Gastrocnemius medialis (tissue), 4 donors: ENCODE data around the gene HAUS6. TPM values are rescaled to one million over a fixed set of nuclear protein-coding genes. Genes with fewer than 3 reads are reported as not detected.
A peak's percentile ranks its signal among the peaks of the same experiment; 100 is the strongest.

Experiments used
- ATAC-seq, 2 donors: fragments of 150-250 bp; one replicate each; pipeline ENCODE4 v1.9.1; 2016
- DNase-seq, 2 donors: peaks; one replicate each; pipeline ENCODE4 v3.0.0-alpha.2; 2019
- H3K27ac ChIP-seq, 4 donors: fragments of 200-600 bp; sonication (generic); 1 replicate in 1 of 4; 2 replicates in 3 of 4; pipeline ENCODE4 v1.5.1; 2016 to 2018; ENCODE audit warnings: mild to moderate bottlenecking in 2 of 4, moderate library complexity in 1 of 4
- H3K27me3 ChIP-seq, 3 donors: fragments of 200-600 bp; sonication (generic) in 2 of 3; 1 replicate in 1 of 3; 2 replicates in 2 of 3; pipeline versions ENCODE4 v1.5.1 to v1.6.0; 2016 to 2019; ENCODE audit warnings: mild to moderate bottlenecking in 1 of 3, moderate library complexity in 1 of 3
- H3K36me3 ChIP-seq, 2 donors: fragments of 200-600 bp; sonication (generic) in 1 of 2; one replicate each; pipeline ENCODE4 v1.5.1; 2017 to 2018
- H3K4me1 ChIP-seq, 2 donors: fragments of 200-600 bp; sonication (generic) in 1 of 2; one replicate each; pipeline ENCODE4 v1.5.1; 2016 to 2017; ENCODE audit warnings: mild to moderate bottlenecking in 2 of 2
- H3K4me3 ChIP-seq, 4 donors: fragments of 200-600 bp; sonication (generic) in 3 of 4; 1 replicate in 1 of 4; 2 replicates in 3 of 4; pipeline ENCODE4 v1.5.1; 2016 to 2019; ENCODE audit warnings: mild to moderate bottlenecking in 2 of 4
- H3K9me3 ChIP-seq, 3 donors: fragments of 200-600 bp; sonication (generic) in 2 of 3; 1 replicate in 1 of 3; 2 replicates in 2 of 3; pipeline ENCODE4 v1.5.1; 2016 to 2019
- POLR2A ChIP-seq, 2 donors: fragments of 450-650 bp; IDR thresholded peaks; one replicate each; pipeline ENCODE4 v1.6.1; 2017; ENCODE audit warnings: antibody characterized with exemption in 2 of 2, mild to moderate bottlenecking in 2 of 2, moderate library complexity in 2 of 2
- in situ Hi-C, 4 donors: fragments of 200-750 bp; cut with MboI; loops; one replicate each; pipeline versions ENCODE4 v1.15.0 to v1.8.0; 2017; ENCODE audit warnings: low sequenced_read_pairs in 4 of 4
- intact Hi-C: fragments of 100-400 bp; cut with DNase I; formaldehyde crosslinking; loops from one replicate; pipeline ENCODE4 v1.15.1; 2023; ENCODE audit warnings: low total_unique reads
- total RNA-seq, 4 donors: library from RNA; depleted of rRNA; stranded (reverse); fragments of >200 nt; gene quantifications; one replicate each; pipeline versions ENCODE4 v1.1.0 to v1.2.3, GENCODE V29; 2016
- TF ChIP-seq, protein P1 (sequence below), 5 experiments: fragments of 450-650 bp in 3 of 5; fragments of 200-600 bp in 2 of 5; sonication (generic) in 2 of 5; IDR thresholded peaks in 4 of 5; conservative IDR thresholded peaks in 1 of 5; 1 replicate in 4 of 5; 2 replicates in 1 of 5; pipeline ENCODE4 v1.5.1; 2016 to 2019; ENCODE audit warnings: antibody characterized with exemption in 5 of 5, mild to moderate bottlenecking in 3 of 5, moderate library complexity in 3 of 5

Gene HAUS6
- total RNA-seq, 4 donors from 2014 or later, result 3.7 to 6.3 (median 5.3) TPM

DNA sequence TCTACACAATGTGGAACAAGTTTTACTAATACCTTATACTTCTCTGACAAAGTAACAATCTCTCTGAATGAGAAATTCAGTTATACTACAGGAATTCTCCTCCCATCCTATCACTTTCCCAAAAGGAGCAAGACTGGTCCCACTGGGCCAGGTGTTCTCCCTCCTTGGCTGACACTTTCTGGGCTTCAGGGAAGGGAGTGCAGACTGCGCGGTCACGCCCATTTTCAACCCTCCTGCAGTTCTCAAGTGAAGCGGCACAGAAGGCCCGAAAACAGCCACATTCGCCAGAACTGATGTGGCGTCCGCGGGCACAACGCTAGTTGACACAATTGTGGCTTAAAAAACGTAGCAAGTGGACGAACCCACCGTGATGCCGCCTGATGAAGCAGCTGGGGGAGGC, 70.3 kb downstream of the HAUS6 start:
- Histone ChIP-seq H3K36me3 (no peaks in the 10 kb centered on the region), H3K9me3 (no peaks in the 10 kb centered on the region), H3K27ac (no peak overlapping the region), H3K4me3 (no peak overlapping the region), H3K27me3 (peaks cover 0 to 8% (median 0%) of the 10 kb centered on the region in 3 donors), H3K4me1 (no peaks in the 10 kb centered on the region)
- no peak for TF ChIP-seq POLR2A (IDR thresholded peaks at IDR 0.05)
- TF ChIP-seq, protein P1, sequence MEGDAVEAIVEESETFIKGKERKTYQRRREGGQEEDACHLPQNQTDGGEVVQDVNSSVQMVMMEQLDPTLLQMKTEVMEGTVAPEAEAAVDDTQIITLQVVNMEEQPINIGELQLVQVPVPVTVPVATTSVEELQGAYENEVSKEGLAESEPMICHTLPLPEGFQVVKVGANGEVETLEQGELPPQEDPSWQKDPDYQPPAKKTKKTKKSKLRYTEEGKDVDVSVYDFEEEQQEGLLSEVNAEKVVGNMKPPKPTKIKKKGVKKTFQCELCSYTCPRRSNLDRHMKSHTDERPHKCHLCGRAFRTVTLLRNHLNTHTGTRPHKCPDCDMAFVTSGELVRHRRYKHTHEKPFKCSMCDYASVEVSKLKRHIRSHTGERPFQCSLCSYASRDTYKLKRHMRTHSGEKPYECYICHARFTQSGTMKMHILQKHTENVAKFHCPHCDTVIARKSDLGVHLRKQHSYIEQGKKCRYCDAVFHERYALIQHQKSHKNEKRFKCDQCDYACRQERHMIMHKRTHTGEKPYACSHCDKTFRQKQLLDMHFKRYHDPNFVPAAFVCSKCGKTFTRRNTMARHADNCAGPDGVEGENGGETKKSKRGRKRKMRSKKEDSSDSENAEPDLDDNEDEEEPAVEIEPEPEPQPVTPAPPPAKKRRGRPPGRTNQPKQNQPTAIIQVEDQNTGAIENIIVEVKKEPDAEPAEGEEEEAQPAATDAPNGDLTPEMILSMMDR (IDR thresholded peaks at IDR 0.05 in 4 of 5, conservative IDR thresholded peaks at IDR 0.05 in 1 of 5), result no peak
- in situ Hi-C loops, result loop anchor here in 1 of 4 donors (25.0 kb wide), 1 partner anchor 1220 kb away; no protein-coding TSS in a partner anchor
- DNase-seq (no peak), ATAC-seq (no peak)
- intact Hi-C loops, result no loop called here

DNA sequence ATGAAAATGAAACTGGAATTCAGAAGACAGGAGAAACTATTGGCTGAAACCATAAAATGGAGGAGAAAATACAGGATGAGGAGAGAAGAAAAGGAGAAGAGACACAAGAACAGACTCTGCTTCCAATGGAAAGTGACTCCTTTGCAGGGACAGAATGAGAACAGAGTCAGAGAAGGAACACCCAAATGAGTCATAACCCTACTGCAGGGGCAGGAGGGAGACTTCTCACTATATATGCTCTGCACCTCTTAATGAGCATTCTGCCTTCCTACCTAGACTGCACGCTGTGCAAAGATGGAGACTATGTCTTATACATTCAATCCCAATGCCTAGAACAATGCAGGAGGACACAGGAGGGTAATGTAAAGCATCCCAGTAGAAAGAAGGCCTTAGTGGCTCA, 71.8 kb downstream of the HAUS6 start:
- H3K9me3 ChIP-seq, result no peaks in the 10 kb centered on the region
- H3K36me3 ChIP-seq, result no peaks in the 10 kb centered on the region
- ATAC-seq (no peak), DNase-seq (no peak)
- H3K27me3 ChIP-seq, result peaks cover 0 to 8% (median 0%) of the 10 kb centered on the region in 3 donors
- no peak overlapping the region for H3K4me3 ChIP-seq
- H3K4me1 ChIP-seq, result no peaks in the 10 kb centered on the region
- intact Hi-C loops (no loop called here), in situ Hi-C loops (loop anchor here in 1 of 4 donors (25.0 kb wide), 1 partner anchor 1219 kb away; no protein-coding TSS in a partner anchor)
- H3K27ac ChIP-seq, result no peak overlapping the region
- TF ChIP-seq POLR2A (IDR thresholded peaks at IDR 0.05), result no peak
- TF ChIP-seq, protein P1 (IDR thresholded peaks at IDR 0.05 in 4 of 5, conservative IDR thresholded peaks at IDR 0.05 in 1 of 5), result no peak

DNA sequence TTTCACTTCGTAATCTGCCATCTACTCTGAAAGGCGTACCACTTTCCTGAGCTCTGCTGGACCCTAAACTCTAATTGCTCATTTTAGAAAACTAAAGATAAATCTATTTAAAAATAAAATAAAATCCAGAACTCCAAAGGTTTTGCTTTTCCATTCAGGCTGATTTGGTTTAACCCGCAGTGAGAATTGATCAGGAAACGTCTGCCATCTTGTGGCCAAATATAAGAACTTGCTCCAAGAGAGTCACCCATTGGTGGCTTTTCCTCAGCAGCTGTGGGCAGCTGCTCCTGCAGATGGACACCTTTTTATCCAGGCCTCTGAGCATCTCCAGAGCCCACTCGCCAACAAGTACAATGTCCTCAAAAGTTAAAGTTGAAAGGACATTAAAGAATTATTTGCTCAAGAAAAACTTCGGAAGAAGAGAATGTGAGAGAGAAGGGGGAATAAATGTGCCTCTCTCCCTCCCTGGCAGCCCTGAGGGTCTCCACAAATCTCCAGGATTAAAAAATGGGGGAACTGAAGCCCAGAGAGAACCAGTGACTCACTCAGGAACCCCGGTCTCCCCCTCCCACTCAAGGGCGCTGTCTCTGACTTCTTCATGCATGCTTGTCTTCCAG, 73.8 kb downstream of the HAUS6 start:
- no peaks in the 10 kb centered on the region for H3K36me3 ChIP-seq
- H3K4me3 ChIP-seq, result no peak overlapping the region
- intact Hi-C loops (loop anchor here (1.0 to 5.0 kb wide), 2 partner anchors 774 to 1217 kb away; no protein-coding TSS in a partner anchor), in situ Hi-C loops (loop anchor here (5.0 to 25.0 kb wide), 3 partner anchors 772 to 1217 kb away; no protein-coding TSS in a partner anchor)
- TF ChIP-seq POLR2A (IDR thresholded peaks at IDR 0.05), result no peak
- TF ChIP-seq, protein P1 (IDR thresholded peaks at IDR 0.05 in 4 of 5, conservative IDR thresholded peaks at IDR 0.05 in 1 of 5), result peak; percentile 22 to 74 (median 63)
- H3K27me3 ChIP-seq, result peaks cover 0 to 8% (median 0%) of the 10 kb centered on the region in 3 donors
- ATAC-seq, result peak in 1 of 2 donors; percentile 46
- DNase-seq, result no peak
- no peak overlapping the region for H3K27ac ChIP-seq
- H3K9me3 ChIP-seq, result no peaks in the 10 kb centered on the region
- no peaks in the 10 kb centered on the region for H3K4me1 ChIP-seq

DNA sequence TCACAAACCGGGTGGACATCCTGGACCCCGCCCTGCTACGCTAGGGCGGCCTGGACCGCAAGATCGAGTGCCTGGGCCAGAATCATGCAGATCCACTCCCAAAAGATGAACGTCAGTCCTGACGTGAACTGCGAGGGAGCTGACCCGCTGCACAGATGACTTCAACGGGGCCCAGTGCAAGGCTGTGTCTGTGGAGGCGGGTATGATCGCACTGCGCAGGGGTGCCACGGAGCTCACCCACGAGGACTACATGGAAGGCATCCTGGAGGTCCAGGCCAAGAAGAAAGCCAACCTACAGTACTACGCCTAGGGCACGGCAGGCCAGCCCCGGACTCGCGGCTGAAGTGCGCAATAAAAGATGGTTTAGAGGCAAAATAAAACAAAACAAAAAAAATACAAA, 74.9 kb downstream of the HAUS6 start:
- no peak overlapping the region for H3K27ac ChIP-seq
- intact Hi-C loops, result loop anchor here (5.0 kb wide), 1 partner anchor 1216 kb away; no protein-coding TSS in a partner anchor
- no peak overlapping the region for H3K4me3 ChIP-seq
- no peak for TF ChIP-seq POLR2A (IDR thresholded peaks at IDR 0.05)
- TF ChIP-seq, protein P1 (IDR thresholded peaks at IDR 0.05 in 4 of 5, conservative IDR thresholded peaks at IDR 0.05 in 1 of 5), result no peak
- H3K27me3 ChIP-seq, result peaks cover 0 to 8% (median 0%) of the 10 kb centered on the region in 3 donors
- DNase-seq (no peak), ATAC-seq (no peak)
- no peaks in the 10 kb centered on the region for H3K9me3 ChIP-seq
- in situ Hi-C loops, result loop anchor here (5.0 to 25.0 kb wide), 3 partner anchors 771 to 1216 kb away; no protein-coding TSS in a partner anchor
- no peaks in the 10 kb centered on the region for H3K36me3 ChIP-seq
- H3K4me1 ChIP-seq, result no peaks in the 10 kb centered on the region
